RWPE2 (cell line): Measurements from ENCODE around the gene CHCHD3.

Source experiments
- ATAC-seq: fragments of 200-7000 bp; cut with Tn5 transposase; 3 replicates; pipeline ENCODE4 v1.9.1; 2021; ENCODE audit warnings: low read depth
- DNase-seq: peaks from one replicate; pipeline ENCODE4 v3.0.0-alpha.2; 2020; ENCODE audit warnings: low spot score
- H3K27ac ChIP-seq: fragments of 450-650 bp; 2 replicates; pipeline ENCODE4 v1.5.1; 2017; ENCODE audit warnings: mild to moderate bottlenecking; ENCODE audit not compliant: poor library complexity, severe bottlenecking
- H3K27me3 ChIP-seq: fragments of 250-450 bp; sonication (Bioruptor Pico); 2 replicates; pipeline ENCODE4 v1.5.1; 2021; ENCODE audit warnings: mild to moderate bottlenecking, moderate library complexity; ENCODE audit not compliant: insufficient read depth, poor library complexity, severe bottlenecking
- H3K36me3 ChIP-seq: fragments of 250-450 bp; sonication (Bioruptor Pico); 2 replicates; pipeline ENCODE4 v1.5.1; 2020; ENCODE audit warnings: low read depth, mild to moderate bottlenecking, moderate library complexity
- H3K4me1 ChIP-seq: fragments of 250-450 bp; sonication (Bioruptor Pico); 2 replicates; pipeline ENCODE4 v1.5.1; 2021; ENCODE audit warnings: mild to moderate bottlenecking, moderate library complexity; ENCODE audit not compliant: insufficient read depth, poor library complexity, severe bottlenecking
- H3K4me3 ChIP-seq: fragments of 250-450 bp; sonication (Bioruptor Pico); 2 replicates; pipeline ENCODE4 v1.5.1; 2021; ENCODE audit warnings: mild to moderate bottlenecking, moderate library complexity; ENCODE audit not compliant: severe bottlenecking
- H3K9me3 ChIP-seq: fragments of 250-450 bp; sonication (Bioruptor Pico); 2 replicates; pipeline ENCODE4 v1.5.1; 2021; ENCODE audit warnings: mild to moderate bottlenecking, moderate library complexity; ENCODE audit not compliant: severe bottlenecking
- CTCF ChIP-seq: fragments of 450-650 bp; IDR thresholded peaks from one replicate; pipeline ENCODE4 v1.5.1; 2017; ENCODE audit warnings: mild to moderate bottlenecking, moderate library complexity; ENCODE audit not compliant: poor library complexity, severe bottlenecking

CHCHD3 gene

GRCh38 chr7:132751244-132751647 lies 330.6 kb downstream of the CHCHD3 start:
- Histone ChIP-seq H3K9me3 (no peaks in the 10 kb centered on the region), H3K27ac (no peak overlapping the region), H3K27me3 (peaks cover 8% of the 10 kb centered on the region), H3K4me1 (no peaks in the 10 kb centered on the region), H3K4me3 (no peak overlapping the region), H3K36me3 (no peaks in the 10 kb centered on the region)
- no peak for TF ChIP-seq CTCF
- ATAC-seq (no peak), DNase-seq (no peak)

- Histone ChIP-seq H3K27me3 (peaks cover 8% of the 10 kb centered on the region), H3K27ac (no peak overlapping the region), H3K4me3 (no peak overlapping the region), H3K9me3 (no peaks in the 10 kb centered on the region), H3K4me1 (no peaks in the 10 kb centered on the region), H3K36me3 (no peaks in the 10 kb centered on the region)
- DNase-seq: no peak
- ATAC-seq: no peak
- no peak for TF ChIP-seq CTCF
Observed at GRCh38 chr7:132750530-132751217, 331.2 kb downstream of the CHCHD3 start.

GRCh38 chr7:132750096-132750495 lies 331.8 kb downstream of the CHCHD3 start:
- no peak for ATAC-seq
- no peak for TF ChIP-seq CTCF
- H3K4me1 ChIP-seq: no peaks in the 10 kb centered on the region
- peaks cover 8% of the 10 kb centered on the region for H3K27me3 ChIP-seq
- no peaks in the 10 kb centered on the region for H3K36me3 ChIP-seq
- peaks cover 1% of the 10 kb centered on the region for H3K9me3 ChIP-seq
- no peak for DNase-seq
- H3K4me3 ChIP-seq: no peak overlapping the region
- H3K27ac ChIP-seq: no peak overlapping the region

GRCh38 chr7:132745510-132745909 lies 336.4 kb downstream of the CHCHD3 start:
- no peak overlapping the region for H3K4me3 ChIP-seq
- H3K9me3 ChIP-seq: peaks cover 12% of the 10 kb centered on the region
- peaks cover 8% of the 10 kb centered on the region for H3K27me3 ChIP-seq
- no peak for ATAC-seq
- no peak overlapping the region for H3K27ac ChIP-seq
- TF ChIP-seq CTCF: no peak
- DNase-seq: no peak
- no peaks in the 10 kb centered on the region for H3K4me1 ChIP-seq
- no peaks in the 10 kb centered on the region for H3K36me3 ChIP-seq

- H3K27ac ChIP-seq: no peak overlapping the region
- ATAC-seq: no peak
- no peak overlapping the region for H3K4me3 ChIP-seq
- DNase-seq: no peak
- peaks cover 12% of the 10 kb centered on the region for H3K9me3 ChIP-seq
- no peak for TF ChIP-seq CTCF
- H3K4me1 ChIP-seq: peaks cover 9% of the 10 kb centered on the region
- peaks cover 2% of the 10 kb centered on the region for H3K27me3 ChIP-seq
- H3K36me3 ChIP-seq: no peaks in the 10 kb centered on the region
Observed at GRCh38 chr7:132743974-132744373, 337.9 kb downstream of the CHCHD3 start.
